NCI-H2227 treated with DMSO at 0.1 percent for 48 hours (cell line): ENCODE data around the gene ATP6V1B1.

Experiments used
- DNase-seq: peaks from one replicate; lab custom pipeline; 2025; lab: John Stamatoyannopoulos, UW

Gene ATP6V1B1

GRCh38 chr2:70901227-70902066 lies 34.3 kb upstream of the ATP6V1B1 start:
- no peak for DNase-seq

GRCh38 chr2:70902067-70902442 lies 33.6 kb upstream of the ATP6V1B1 start:
- no peak for DNase-seq

- no peak for DNase-seq
These were observed 33.1 kb upstream of the ATP6V1B1 start for GRCh38 chr2:70902579-70902978.

DNA sequence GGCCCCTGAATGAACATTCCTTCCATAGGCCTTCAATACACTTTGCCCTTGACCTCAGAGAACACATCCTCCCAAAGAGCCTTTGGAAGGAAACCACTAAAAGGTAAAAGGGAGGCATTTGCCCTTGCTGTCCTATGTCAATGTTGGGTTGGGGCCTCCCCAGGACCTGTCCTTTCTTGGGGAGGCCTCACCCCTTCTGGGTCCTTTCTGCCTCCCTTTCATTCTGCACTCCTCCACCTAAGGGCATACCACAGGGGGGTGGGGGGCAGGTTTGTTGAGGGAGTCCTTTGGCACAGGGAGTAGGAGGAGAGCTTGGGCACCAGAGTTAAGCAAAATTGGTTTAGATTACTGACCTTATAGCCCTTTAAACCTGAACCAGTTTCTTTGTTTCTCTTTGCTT lies 32.5 kb upstream of the ATP6V1B1 start:
- DNase-seq = no peak

DNA sequence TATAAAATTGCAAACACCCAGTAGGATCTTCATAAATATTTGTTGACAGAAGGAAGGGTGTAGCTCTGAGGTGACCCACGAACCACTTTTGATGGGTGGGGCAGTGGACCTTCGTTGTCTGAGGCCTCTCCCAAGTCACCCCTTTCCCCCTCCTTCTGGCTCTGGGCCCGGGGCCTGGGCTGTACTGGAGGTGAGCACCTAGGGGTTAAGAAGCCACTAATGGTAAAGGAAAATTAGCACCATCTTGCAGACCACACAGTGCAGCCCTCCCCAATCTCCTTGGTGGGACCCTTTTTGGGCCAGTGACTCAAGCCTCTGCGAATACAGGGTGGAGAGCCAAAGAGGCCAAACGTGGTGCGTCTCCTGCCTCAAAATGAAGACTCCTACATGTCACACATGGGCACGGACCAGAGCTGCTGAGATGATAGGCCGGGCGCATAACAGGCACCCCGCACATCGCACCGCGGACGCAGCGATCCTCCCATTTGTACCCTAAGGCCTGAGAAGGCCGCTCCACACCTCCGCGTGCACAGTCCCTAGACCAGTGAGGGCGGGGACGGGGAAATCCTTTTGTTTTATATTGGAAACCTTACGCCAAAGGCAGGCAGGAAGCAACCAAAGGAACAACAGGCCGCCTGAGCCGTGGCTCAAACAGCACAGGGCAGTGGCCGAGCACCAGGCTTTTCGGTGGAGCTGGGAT lies 31.9 kb upstream of the ATP6V1B1 start:
- DNase-seq = no peak

GRCh38 chr2:70904371-70905216 lies 31.1 kb upstream of the ATP6V1B1 start:
- no peak for DNase-seq

- no peak for DNase-seq
These were observed 30.0 kb upstream of the ATP6V1B1 start for GRCh38 chr2:70905443-70906421.

- DNase-seq = no peak
These were observed 29.2 kb upstream of the ATP6V1B1 start for GRCh38 chr2:70906439-70907005.

DNA sequence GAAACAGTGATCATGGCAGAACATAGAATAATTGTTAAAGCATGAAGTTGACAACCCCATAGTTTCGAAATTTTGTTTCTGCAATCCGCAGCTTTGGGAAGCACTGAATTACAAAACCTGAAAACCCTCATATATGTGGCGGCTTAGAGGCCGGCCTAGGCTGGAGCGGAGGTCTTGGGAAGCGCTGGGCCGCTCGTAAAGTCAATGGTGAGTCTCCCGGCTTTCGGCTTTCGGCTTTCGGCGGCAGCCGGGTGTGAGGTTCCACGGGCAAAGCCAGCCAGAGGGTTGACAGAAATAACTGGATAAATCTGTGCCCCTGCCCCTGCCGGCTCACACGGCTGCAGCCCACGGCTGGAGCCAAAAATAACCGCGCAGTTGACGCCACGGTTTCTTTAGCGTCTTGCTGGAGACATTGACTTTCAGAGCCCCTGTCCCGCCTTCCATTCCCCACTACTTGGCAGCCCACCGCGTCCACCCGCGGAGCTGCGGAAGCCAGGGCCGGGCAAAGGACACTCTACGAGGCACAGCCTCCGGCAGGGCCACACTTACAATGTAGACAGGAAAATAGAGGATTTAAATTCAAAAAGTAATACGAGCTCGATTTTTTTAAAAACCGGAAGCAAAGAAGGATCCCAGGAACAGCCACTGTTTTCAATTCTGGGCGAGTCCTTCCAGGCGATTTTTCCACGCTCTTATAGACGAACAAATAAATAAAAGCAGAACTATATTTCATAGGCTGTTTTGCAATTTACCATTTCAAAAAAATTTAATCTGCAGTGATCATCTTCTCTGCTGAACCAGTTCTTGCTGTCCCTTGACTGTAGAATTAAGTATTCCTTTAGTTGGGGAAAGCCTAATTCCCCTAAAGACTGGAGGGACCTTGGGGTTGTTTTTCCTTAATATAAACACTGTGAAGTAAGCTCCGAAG lies 28.3 kb upstream of the ATP6V1B1 start:
- no peak for DNase-seq

GRCh38 chr2:70916291-70916690 lies 19.4 kb upstream of the ATP6V1B1 start:
- DNase-seq = no peak

GRCh38 chr2:70918016-70918415 lies 17.7 kb upstream of the ATP6V1B1 start:
- DNase-seq = no peak

GRCh38 chr2:70919672-70920366 lies 15.9 kb upstream of the ATP6V1B1 start:
- peak; percentile 78 for DNase-seq

DNA sequence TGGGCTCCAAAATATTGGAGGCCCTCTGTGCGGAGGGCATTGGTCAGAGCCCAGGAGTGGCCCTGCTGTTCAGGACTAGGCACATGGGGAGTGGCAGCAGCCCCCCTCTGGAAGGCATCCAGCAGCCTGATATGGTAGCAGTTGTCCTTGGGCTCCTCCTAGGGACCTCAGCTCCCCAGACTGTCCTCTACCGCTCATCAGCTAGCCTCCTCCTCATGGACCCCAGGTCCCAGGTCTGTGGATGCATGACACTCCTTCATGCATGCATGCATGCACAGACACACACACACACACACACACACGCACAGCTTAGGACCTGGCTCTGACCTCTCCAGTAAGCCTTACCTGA lies 15.4 kb upstream of the ATP6V1B1 start:
- DNase-seq = no peak

GRCh38 chr2:70921031-70921430 lies 14.7 kb upstream of the ATP6V1B1 start:
- DNase-seq = no peak

GRCh38 chr2:70921839-70922234 lies 13.9 kb upstream of the ATP6V1B1 start:
- no peak for DNase-seq

DNA sequence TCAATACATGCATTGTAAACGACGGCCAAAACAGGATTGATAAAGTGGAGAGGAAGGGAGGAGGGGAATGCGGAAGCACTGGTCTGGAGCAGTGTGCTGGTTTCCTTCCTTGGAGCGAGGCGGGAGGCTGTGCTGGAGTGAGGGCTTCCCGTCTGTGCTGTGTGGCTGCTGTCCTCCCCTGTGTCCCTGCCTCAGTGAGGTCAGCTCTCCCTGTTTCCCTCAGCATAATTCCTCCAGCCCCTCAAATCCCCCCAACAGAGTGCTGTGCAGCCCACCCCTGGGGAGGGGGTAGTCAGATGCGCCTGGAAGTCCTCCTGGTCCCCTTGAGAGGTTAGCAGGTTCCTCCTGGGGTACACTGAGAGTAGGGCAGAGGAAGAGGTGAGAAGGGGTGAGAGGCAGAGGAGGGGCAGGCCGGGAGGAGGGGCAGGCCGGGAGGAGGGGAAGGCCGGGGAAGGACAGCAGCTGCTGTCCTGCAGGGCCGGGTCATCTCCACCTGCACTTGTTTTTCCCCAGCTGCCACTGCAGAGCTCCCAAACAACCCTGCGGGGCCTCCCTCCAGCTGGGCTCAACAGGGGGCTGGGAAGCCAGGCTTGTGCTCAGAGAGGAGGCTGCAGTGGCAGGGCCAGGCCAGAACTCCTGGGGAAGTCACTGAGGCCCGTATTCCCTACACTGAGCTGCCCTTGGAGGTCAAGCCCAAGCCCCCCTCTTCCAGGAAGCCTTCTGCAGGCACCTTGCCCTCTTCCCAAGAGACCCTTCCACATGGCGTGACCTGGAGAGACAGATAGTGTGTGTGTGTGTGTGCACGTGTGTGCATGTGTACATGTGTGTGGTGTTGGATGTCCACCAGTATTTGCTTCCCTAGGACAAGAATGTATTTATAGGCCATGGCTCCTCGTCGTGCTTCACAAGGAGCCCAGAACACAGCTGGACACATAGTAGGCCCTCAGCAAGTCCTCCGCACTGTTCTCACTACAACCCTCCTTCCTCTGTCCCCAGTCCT lies 13.2 kb upstream of the ATP6V1B1 start:
- DNase-seq = no peak

DNA sequence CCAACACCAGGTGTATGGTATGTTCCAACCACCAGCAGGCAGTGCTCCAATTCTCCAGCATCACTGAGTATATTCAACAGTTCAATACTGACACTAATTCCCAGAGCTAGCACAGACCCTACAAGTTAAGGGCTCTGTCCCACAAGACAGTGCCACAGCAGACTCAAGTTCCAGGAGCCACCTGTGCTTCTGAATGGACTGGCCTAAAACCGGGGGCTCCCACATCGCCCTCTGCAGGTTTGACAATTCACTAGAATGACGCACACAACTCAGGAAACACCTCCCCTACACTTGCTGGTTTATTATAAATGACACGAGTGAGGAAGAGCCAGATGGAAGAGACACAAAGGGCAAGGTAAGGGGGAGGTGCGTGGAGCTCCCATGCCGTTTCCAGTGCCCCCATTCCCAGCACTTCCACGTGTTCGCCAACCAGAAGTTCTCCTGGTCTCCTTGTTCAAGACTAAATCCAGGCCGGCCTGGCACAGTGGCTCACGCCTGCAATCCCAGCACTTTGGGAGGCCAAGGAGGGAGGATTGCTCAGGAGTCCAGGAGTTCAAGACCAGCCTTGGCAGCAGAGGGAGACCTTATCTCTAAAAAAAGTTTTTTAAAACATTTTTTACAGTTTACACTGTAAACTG lies 12.2 kb upstream of the ATP6V1B1 start:
- DNase-seq = no peak

- DNase-seq = no peak
These were observed 9.7 kb upstream of the ATP6V1B1 start for GRCh38 chr2:70926042-70926441.
